ENCODE data around the gene ATP6V0E1.

The ATP6V0E1 gene

GRCh38 chr5:172954751-172955159 is 28.8 kb upstream of the ATP6V0E1 start:
- no peak overlapping the region for H3K9ac ChIP-seq (ENCODE audit: low read depth, low read length, poor library complexity, severe bottlenecking)

GRCh38 chr5:172956228-172956627 is 27.3 kb upstream of the ATP6V0E1 start:
- no peak overlapping the region for H3K4me3 ChIP-seq (ENCODE audit: low read length, poor library complexity, severe bottlenecking)
- no peaks in the 10 kb centered on the region for H3K4me1 ChIP-seq (ENCODE audit: insufficient read depth, low read length, poor library complexity, severe bottlenecking)
- no peak overlapping the region for H3K9ac ChIP-seq (ENCODE audit: low read depth, low read length, poor library complexity, severe bottlenecking)
- no peak for TF ChIP-seq EZH2phosphoT487 (IDR thresholded peaks at IDR 0.05; ENCODE audit: borderline replicate concordance)
- no peak for TF ChIP-seq CTCF (conservative IDR thresholded peaks at IDR 0.05; ENCODE audit: low read length)
- H2AFZ ChIP-seq (ENCODE audit: low read length) = no peak overlapping the region
- no peaks in the 10 kb centered on the region for H3K9me2 ChIP-seq (replicated peaks; ENCODE audit: low read depth, low read length)
- no peaks in the 10 kb centered on the region for H3F3A ChIP-seq (ENCODE audit: low read depth)
- peaks cover 15% of the 10 kb centered on the region; the same call in 1 of the 2 replicates for H3K79me2 ChIP-seq (ENCODE audit: insufficient read depth, low read length)
- peaks cover 10% of the 10 kb centered on the region; the same call in 1 of the 2 replicates for H3K36me3 ChIP-seq (ENCODE audit: insufficient read depth, low read length)
- no peaks in the 10 kb centered on the region for H4K20me1 ChIP-seq (ENCODE audit: insufficient read depth, low read length, poor library complexity, severe bottlenecking)
- H3K27me3 ChIP-seq (ENCODE audit: insufficient read depth, low read length, poor library complexity, severe bottlenecking) = no peaks in the 10 kb centered on the region
- H3K4me2 ChIP-seq (ENCODE audit: low read depth, low read length, poor library complexity, severe bottlenecking) = no peak overlapping the region
- H3K9me3 ChIP-seq (ENCODE audit: insufficient read depth, low read depth, low read length) = no peaks in the 10 kb centered on the region

More at GRCh38 chr5:172954751-172955159, 28.8 kb upstream of the ATP6V0E1 start:
- Histone ChIP-seq H3K4me3 (ENCODE audit: low read length, poor library complexity, severe bottlenecking) (no peak overlapping the region), H3K9me2 (replicated peaks; ENCODE audit: low read depth, low read length) (no peaks in the 10 kb centered on the region), H3K4me1 (ENCODE audit: insufficient read depth, low read length, poor library complexity, severe bottlenecking) (no peaks in the 10 kb centered on the region), H3K4me2 (ENCODE audit: low read depth, low read length, poor library complexity, severe bottlenecking) (no peak overlapping the region), H2AFZ (ENCODE audit: low read length) (no peak overlapping the region), H3K27me3 (ENCODE audit: insufficient read depth, low read length, poor library complexity, severe bottlenecking) (no peaks in the 10 kb centered on the region), H3K79me2 (ENCODE audit: insufficient read depth, low read length) (0 out of 2 replicates have a peak, but pooled peaks cover 4% of the 10 kb centered on the region), H3F3A (ENCODE audit: low read depth) (no peaks in the 10 kb centered on the region), H4K20me1 (ENCODE audit: insufficient read depth, low read length, poor library complexity, severe bottlenecking) (no peaks in the 10 kb centered on the region), H3K36me3 (ENCODE audit: insufficient read depth, low read length) (peaks cover 17% of the 10 kb centered on the region; the same call in 1 of the 2 replicates), H3K9me3 (ENCODE audit: insufficient read depth, low read depth, low read length) (no peaks in the 10 kb centered on the region)
- TF ChIP-seq CTCF (conservative IDR thresholded peaks at IDR 0.05; ENCODE audit: low read length) (no peak), EZH2phosphoT487 (IDR thresholded peaks at IDR 0.05; ENCODE audit: borderline replicate concordance) (no peak)

- Histone ChIP-seq H4K20me1 (ENCODE audit: insufficient read depth, low read length, poor library complexity, severe bottlenecking) (no peaks in the 10 kb centered on the region), H3K9me3 (ENCODE audit: insufficient read depth, low read depth, low read length) (no peaks in the 10 kb centered on the region)
Measured at GRCh38 chr5:172956936-172957335, 26.6 kb upstream of the ATP6V0E1 start.

More at GRCh38 chr5:172956936-172957335, 26.6 kb upstream of the ATP6V0E1 start:
- H3K4me2 ChIP-seq (ENCODE audit: low read depth, low read length, poor library complexity, severe bottlenecking) = no peak overlapping the region
- no peak overlapping the region for H3K4me3 ChIP-seq (ENCODE audit: low read length, poor library complexity, severe bottlenecking)
- H3F3A ChIP-seq (ENCODE audit: low read depth) = no peaks in the 10 kb centered on the region
- H2AFZ ChIP-seq (ENCODE audit: low read length) = no peak overlapping the region
- peaks cover 3% of the 10 kb centered on the region; the same call in 1 of the 2 replicates for H3K36me3 ChIP-seq (ENCODE audit: insufficient read depth, low read length)
- no peak overlapping the region for H3K9ac ChIP-seq (ENCODE audit: low read depth, low read length, poor library complexity, severe bottlenecking)
- H3K27me3 ChIP-seq (ENCODE audit: insufficient read depth, low read length, poor library complexity, severe bottlenecking) = no peaks in the 10 kb centered on the region
- TF ChIP-seq EZH2phosphoT487 (IDR thresholded peaks at IDR 0.05; ENCODE audit: borderline replicate concordance) (no peak), CTCF (conservative IDR thresholded peaks at IDR 0.05; ENCODE audit: low read length) (no peak)
- H3K9me2 ChIP-seq (replicated peaks; ENCODE audit: low read depth, low read length) = no peaks in the 10 kb centered on the region
- no peaks in the 10 kb centered on the region for H3K4me1 ChIP-seq (ENCODE audit: insufficient read depth, low read length, poor library complexity, severe bottlenecking)
- peaks cover 15% of the 10 kb centered on the region; the same call in 1 of the 2 replicates for H3K79me2 ChIP-seq (ENCODE audit: insufficient read depth, low read length)

Measured in Loucy (cell line).